Peyer's patch (tissue), 4 donors: ENCODE data around the gene MICAL3. TPM values are rescaled to one million over a fixed set of nuclear protein-coding genes. Genes with fewer than 3 reads are reported as not detected.

Experiments used
- DNase-seq, 3 donors: peaks; one replicate each; pipeline ENCODE4 v3.0.0-alpha.2; 2017 to 2019
- H3K27ac ChIP-seq, 4 donors: fragments of 200-600 bp; sonication (generic); one replicate each; pipeline ENCODE4 v1.5.1; 2016 to 2019
- H3K27me3 ChIP-seq, 2 donors: fragments of 200-600 bp; sonication (generic); one replicate each; pipeline ENCODE4 v1.5.1; 2019
- H3K36me3 ChIP-seq, 3 donors: fragments of 200-600 bp; sonication (generic); one replicate each; pipeline ENCODE4 v1.5.1; 2016 to 2019
- H3K4me1 ChIP-seq, 4 donors: fragments of 200-600 bp; sonication (generic); one replicate each; pipeline ENCODE4 v1.5.1; 2016 to 2019
- H3K4me3 ChIP-seq, 4 donors: fragments of 200-600 bp; sonication (generic); 1 replicate in 3 of 4; 2 replicates in 1 of 4; pipeline ENCODE4 v1.5.1; 2016 to 2019; ENCODE audit warnings: mild to moderate bottlenecking in 1 of 4
- H3K9me3 ChIP-seq, 4 donors: fragments of 200-600 bp; sonication (generic); one replicate each; pipeline ENCODE4 v1.5.1; 2016 to 2019; ENCODE audit warnings: mild to moderate bottlenecking in 1 of 4
- POLR2A ChIP-seq, 2 donors: fragments of 450-650 bp; IDR thresholded peaks; one replicate each; pipeline ENCODE4 v1.5.1; 2017; ENCODE audit warnings: antibody characterized with exemption in 2 of 2, mild to moderate bottlenecking in 2 of 2, moderate library complexity in 2 of 2
- total RNA-seq, 4 donors: library from RNA; depleted of rRNA; stranded (reverse); fragments of >200 nt; gene quantifications; one replicate each; pipeline ENCODE4 v1.1.0, GENCODE V29; 2016
- TF ChIP-seq, protein P1 (sequence below), 6 experiments: fragments of 450-650 bp in 4 of 6; fragments of 200-600 bp in 2 of 6; sonication (generic) in 1 of 6; IDR thresholded peaks; one replicate each; pipeline ENCODE4 v1.5.1; 2017 to 2019; ENCODE audit warnings: antibody characterized with exemption in 6 of 6, mild to moderate bottlenecking in 3 of 6, moderate library complexity in 1 of 6

Gene MICAL3
- total RNA-seq, 4 donors from 2014 or later = 68.5 to 99.1 (median 88.7) TPM

GRCh38 chr22:17820879-17821439 is 203.4 kb downstream of the MICAL3 start:
- H3K27me3 ChIP-seq = no peaks in the 10 kb centered on the region
- peaks cover 0 to 78% (median 0%) of the 10 kb centered on the region in 3 donors for H3K36me3 ChIP-seq
- H3K4me1 ChIP-seq = no peaks in the 10 kb centered on the region
- DNase-seq = no peak
- no peak for TF ChIP-seq POLR2A (IDR thresholded peaks at IDR 0.05)
- TF ChIP-seq, protein P1, sequence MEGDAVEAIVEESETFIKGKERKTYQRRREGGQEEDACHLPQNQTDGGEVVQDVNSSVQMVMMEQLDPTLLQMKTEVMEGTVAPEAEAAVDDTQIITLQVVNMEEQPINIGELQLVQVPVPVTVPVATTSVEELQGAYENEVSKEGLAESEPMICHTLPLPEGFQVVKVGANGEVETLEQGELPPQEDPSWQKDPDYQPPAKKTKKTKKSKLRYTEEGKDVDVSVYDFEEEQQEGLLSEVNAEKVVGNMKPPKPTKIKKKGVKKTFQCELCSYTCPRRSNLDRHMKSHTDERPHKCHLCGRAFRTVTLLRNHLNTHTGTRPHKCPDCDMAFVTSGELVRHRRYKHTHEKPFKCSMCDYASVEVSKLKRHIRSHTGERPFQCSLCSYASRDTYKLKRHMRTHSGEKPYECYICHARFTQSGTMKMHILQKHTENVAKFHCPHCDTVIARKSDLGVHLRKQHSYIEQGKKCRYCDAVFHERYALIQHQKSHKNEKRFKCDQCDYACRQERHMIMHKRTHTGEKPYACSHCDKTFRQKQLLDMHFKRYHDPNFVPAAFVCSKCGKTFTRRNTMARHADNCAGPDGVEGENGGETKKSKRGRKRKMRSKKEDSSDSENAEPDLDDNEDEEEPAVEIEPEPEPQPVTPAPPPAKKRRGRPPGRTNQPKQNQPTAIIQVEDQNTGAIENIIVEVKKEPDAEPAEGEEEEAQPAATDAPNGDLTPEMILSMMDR (IDR thresholded peaks at IDR 0.05) = no peak
- no peak overlapping the region for H3K27ac ChIP-seq
- H3K4me3 ChIP-seq = no peak overlapping the region
- H3K9me3 ChIP-seq = no peaks in the 10 kb centered on the region

DNA sequence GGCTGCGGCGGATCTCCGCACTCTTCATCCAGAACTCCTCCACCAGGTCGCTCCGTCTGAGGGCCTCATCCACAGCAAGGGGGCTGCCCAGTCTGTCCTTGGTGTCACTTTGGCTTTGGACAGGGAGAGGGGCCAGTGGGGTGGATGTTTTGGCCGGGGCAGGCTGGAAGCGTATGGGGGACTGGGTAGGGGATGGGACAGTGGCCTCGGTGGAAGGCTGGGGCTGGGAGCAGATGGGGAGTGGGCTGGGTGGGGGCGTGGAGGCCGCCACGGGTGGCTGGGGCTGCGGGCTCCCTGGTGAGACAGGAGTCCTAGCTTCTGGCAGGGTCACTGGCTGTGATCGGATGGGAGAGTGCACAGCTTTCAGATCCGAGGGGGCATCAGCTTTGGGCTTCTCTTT is 205.7 kb downstream of the MICAL3 start:
- TF ChIP-seq, protein P1 (IDR thresholded peaks at IDR 0.05) = no peak
- no peaks in the 10 kb centered on the region for H3K9me3 ChIP-seq
- no peak overlapping the region for H3K27ac ChIP-seq
- no peaks in the 10 kb centered on the region for H3K27me3 ChIP-seq
- H3K4me1 ChIP-seq = no peaks in the 10 kb centered on the region
- no peak for DNase-seq
- H3K36me3 ChIP-seq = peaks cover 0 to 77% (median 0%) of the 10 kb centered on the region in 3 donors
- no peak overlapping the region for H3K4me3 ChIP-seq

DNA sequence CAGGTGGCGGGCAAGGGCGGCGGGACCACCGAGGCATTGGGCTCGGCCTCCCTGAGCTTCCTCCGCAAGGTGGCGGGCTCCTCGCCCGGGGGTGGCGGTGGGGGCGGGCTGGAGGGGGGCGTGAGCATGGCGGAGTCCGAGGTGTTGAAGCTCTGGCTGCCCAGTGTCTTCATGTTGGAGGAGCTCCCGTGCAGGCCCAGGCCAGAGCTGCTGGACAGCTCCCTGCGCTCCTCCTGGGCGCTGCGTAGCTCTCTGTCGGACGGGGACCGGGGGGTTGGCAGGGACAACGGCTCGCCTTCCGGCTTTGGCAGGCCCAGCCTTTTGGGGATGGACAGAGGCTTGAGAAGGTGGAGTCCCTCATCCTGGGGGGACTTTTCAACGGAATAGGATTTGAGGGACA is 206.2 kb downstream of the MICAL3 start:
- peaks cover 0 to 76% (median 0%) of the 10 kb centered on the region in 3 donors for H3K36me3 ChIP-seq
- H3K4me1 ChIP-seq = no peaks in the 10 kb centered on the region
- no peak overlapping the region for H3K4me3 ChIP-seq
- DNase-seq = no peak
- no peak for TF ChIP-seq POLR2A (IDR thresholded peaks at IDR 0.05)
- TF ChIP-seq, protein P1 (IDR thresholded peaks at IDR 0.05) = no peak
- no peaks in the 10 kb centered on the region for H3K27me3 ChIP-seq
- H3K27ac ChIP-seq = no peak overlapping the region
- no peaks in the 10 kb centered on the region for H3K9me3 ChIP-seq

DNA sequence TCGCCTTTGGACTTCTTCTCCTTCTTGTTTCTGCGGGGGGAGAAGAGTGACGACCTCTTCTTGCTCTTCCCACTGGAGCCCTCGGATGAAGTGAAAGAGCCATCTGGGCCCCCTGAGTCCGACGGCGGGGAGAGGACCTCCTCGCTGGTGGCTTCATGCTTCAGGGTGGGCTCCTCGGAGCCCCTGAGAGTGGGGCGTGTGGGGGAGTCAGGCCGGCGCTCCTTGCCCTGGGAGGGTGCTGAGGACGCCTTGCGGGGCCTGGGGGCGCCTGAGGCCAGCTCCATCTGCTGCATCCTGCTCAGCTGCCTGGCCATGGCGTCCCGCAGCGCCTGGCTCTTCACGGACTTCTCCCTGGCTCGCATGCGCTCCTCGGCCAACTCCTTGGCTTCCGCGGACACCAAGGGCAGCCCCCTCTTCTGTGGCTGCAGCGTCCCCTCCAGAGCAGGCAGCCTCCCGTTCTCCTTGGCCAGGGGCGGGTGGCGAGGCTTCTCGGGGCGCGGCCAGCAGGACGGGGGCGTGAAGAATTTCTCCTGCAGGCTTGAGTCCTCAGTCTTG is 206.8 kb downstream of the MICAL3 start:
- H3K27ac ChIP-seq = no peak overlapping the region
- no peak overlapping the region for H3K4me3 ChIP-seq
- H3K36me3 ChIP-seq = peaks cover 0 to 72% (median 0%) of the 10 kb centered on the region in 3 donors
- H3K4me1 ChIP-seq = no peaks in the 10 kb centered on the region
- H3K27me3 ChIP-seq = no peaks in the 10 kb centered on the region
- no peak for TF ChIP-seq POLR2A (IDR thresholded peaks at IDR 0.05)
- TF ChIP-seq, protein P1 (IDR thresholded peaks at IDR 0.05) = no peak
- no peaks in the 10 kb centered on the region for H3K9me3 ChIP-seq
- DNase-seq = no peak

DNA sequence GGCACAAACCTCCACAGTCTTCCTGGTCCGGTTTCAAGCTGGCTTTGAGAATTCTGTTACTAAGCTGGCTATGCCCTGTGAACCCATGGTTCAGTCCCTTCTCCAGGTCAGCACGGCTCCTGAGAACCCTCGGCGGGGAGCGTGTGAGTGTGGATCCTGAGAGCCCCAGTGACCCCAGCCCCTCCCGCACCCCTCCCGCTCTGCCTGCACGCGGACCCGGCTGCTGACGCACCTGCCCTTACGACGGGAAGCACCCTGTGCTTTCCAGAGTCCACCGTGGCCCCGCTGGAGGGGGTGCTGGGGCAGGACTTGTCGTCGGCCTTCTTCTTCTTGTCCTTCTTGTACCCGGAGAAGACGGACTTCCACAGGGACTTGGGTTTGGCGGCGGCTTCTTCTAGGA is 207.3 kb downstream of the MICAL3 start:
- H3K4me1 ChIP-seq = no peaks in the 10 kb centered on the region
- no peak for TF ChIP-seq POLR2A (IDR thresholded peaks at IDR 0.05)
- no peaks in the 10 kb centered on the region for H3K27me3 ChIP-seq
- no peaks in the 10 kb centered on the region for H3K9me3 ChIP-seq
- no peak overlapping the region for H3K4me3 ChIP-seq
- no peak overlapping the region for H3K27ac ChIP-seq
- DNase-seq = no peak
- peaks cover 0 to 74% (median 0%) of the 10 kb centered on the region in 3 donors for H3K36me3 ChIP-seq

GRCh38 chr22:17816649-17817048 is 207.7 kb downstream of the MICAL3 start:
- H3K27me3 ChIP-seq = no peaks in the 10 kb centered on the region
- H3K27ac ChIP-seq = no peak overlapping the region
- H3K36me3 ChIP-seq = peaks cover 0 to 73% (median 0%) of the 10 kb centered on the region in 3 donors
- DNase-seq = no peak
- no peak overlapping the region for H3K4me3 ChIP-seq
- TF ChIP-seq, protein P1 (IDR thresholded peaks at IDR 0.05) = no peak
- no peak for TF ChIP-seq POLR2A (IDR thresholded peaks at IDR 0.05)
- H3K9me3 ChIP-seq = no peaks in the 10 kb centered on the region
- H3K4me1 ChIP-seq = no peaks in the 10 kb centered on the region
